Hepatocyte (in vitro differentiated cells): ENCODE results near the gene SORCS2. TPM values are rescaled to one million over a fixed set of nuclear protein-coding genes. Genes with fewer than 3 reads are reported as not detected.

Experiments
- DNase-seq: peaks from one replicate; pipeline ENCODE4 v3.0.0-alpha.2; 2016; ENCODE audit warnings: low spot score
- H2AFZ ChIP-seq: fragments of 200-600 bp; sonication (generic); 2 replicates; pipeline ENCODE4 v1.6.0; 2016; ENCODE audit warnings: antibody characterized with exemption, mild to moderate bottlenecking
- H3K27ac ChIP-seq: fragments of 200-600 bp; sonication (generic); 2 replicates; pipeline ENCODE4 v1.5.1; 2016; ENCODE audit warnings: mild to moderate bottlenecking
- H3K27me3 ChIP-seq: fragments of 200-600 bp; sonication (generic); 2 replicates; pipeline ENCODE4 v1.6.1; 2016
- H3K36me3 ChIP-seq: fragments of 200-600 bp; sonication (generic); replicated peaks from 2 replicates; pipeline ENCODE4 v1.5.1; 2016; ENCODE audit warnings: low read depth; ENCODE audit not compliant: insufficient read depth
- H3K4me1 ChIP-seq: fragments of 200-600 bp; sonication (generic); 2 replicates; pipeline ENCODE4 v1.5.1; 2016; ENCODE audit warnings: mild to moderate bottlenecking, moderate library complexity; ENCODE audit not compliant: insufficient read depth
- H3K4me2 ChIP-seq: fragments of 200-600 bp; sonication (generic); 2 replicates; pipeline ENCODE4 v1.6.0; 2016
- H3K4me3 ChIP-seq: fragments of 200-600 bp; sonication (generic); 2 replicates; pipeline ENCODE4 v1.5.1; 2016; ENCODE audit warnings: mild to moderate bottlenecking
- H3K79me2 ChIP-seq: fragments of 200-600 bp; sonication (generic); 2 replicates; pipeline ENCODE4 v1.6.0; 2017; ENCODE audit warnings: mild to moderate bottlenecking
- H3K9me2 ChIP-seq: fragments of 200-600 bp; sonication (generic); replicated peaks from 2 replicates; pipeline ENCODE4 v1.6.0; 2017; ENCODE audit warnings: mild to moderate bottlenecking; ENCODE audit not compliant: insufficient read depth
- H3K9me3 ChIP-seq: fragments of 200-600 bp; sonication (generic); 2 replicates; pipeline ENCODE4 v1.5.1; 2016; ENCODE audit warnings: low read depth, mild to moderate bottlenecking
- H4K20me1 ChIP-seq: fragments of 200-600 bp; sonication (generic); 2 replicates; pipeline ENCODE4 v1.6.0; 2016; ENCODE audit warnings: mild to moderate bottlenecking; ENCODE audit not compliant: insufficient read depth, poor library complexity, severe bottlenecking
- EZH2 ChIP-seq: fragments of 200-600 bp; sonication (generic); IDR thresholded peaks from 2 replicates; pipeline ENCODE4 v1.6.1; 2016; ENCODE audit warnings: antibody characterized with exemption, mild to moderate bottlenecking, borderline replicate concordance
- EZH2phosphoT487 ChIP-seq: fragments of 200-600 bp; sonication (generic); IDR thresholded peaks from one replicate; pipeline ENCODE4 v1.6.1; 2018; ENCODE audit warnings: antibody characterized with exemption, mild to moderate bottlenecking, low read depth, moderate library complexity; ENCODE audit not compliant: unreplicated experiment, severe bottlenecking
- WGBS: methylation state at CpG from one replicate; pipeline ENCODE4 v1.1.6; 2016; ENCODE audit warnings: low lambda C conversion rate; ENCODE audit errors: missing lambda C conversion rate; 5-methylcytosine and 5-hydroxymethylcytosine counted together
- polyA plus RNA-seq: library from polyadenylated mRNA; unstranded; fragments of >200 nt; fragmentation: Nextera tagmentation; extraction: Ambion mirVana; gene quantifications from 2 replicates; pipeline ENCODE4 v1.2.1, GENCODE V29; 2016
- total RNA-seq: library from RNA; depleted of rRNA; stranded (reverse); fragments of >200 nt; gene quantifications from 2 replicates; pipeline ENCODE4 v1.2.3, GENCODE V29; 2014
- TF ChIP-seq, protein P1 (sequence below): fragments of 200-600 bp; sonication (generic); IDR thresholded peaks from 2 replicates; pipeline ENCODE4 v1.5.1; 2016; ENCODE audit warnings: antibody characterized with exemption, mild to moderate bottlenecking; ENCODE audit not compliant: poor library complexity

The SORCS2 gene
- total and polyA plus RNA-seq, 2 experiments from 2014 or later = 1.6 to 4.8 TPM

DNA sequence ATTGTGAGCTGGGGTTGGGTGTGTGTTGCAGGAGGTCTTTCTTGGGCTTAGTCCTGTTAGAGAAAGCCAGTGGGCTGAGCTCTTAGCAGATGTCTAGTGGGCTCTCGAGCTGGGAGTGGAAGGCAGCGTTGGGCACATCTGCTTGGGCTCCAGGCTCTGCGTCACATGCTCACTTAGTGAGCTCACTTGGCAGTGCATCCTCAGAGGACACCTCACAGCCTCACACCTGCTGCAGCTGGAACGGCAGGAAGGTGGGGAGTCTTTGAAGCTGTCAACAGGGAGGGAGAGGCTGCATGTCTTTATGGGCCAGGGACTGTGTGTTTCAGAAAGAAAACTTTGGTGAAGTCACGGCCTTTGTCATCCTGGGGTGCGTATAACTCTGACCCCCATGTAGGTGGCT lies 160.1 kb downstream of the SORCS2 start:
- Histone ChIP-seq H3K27ac (no peak overlapping the region), H3K9me3 (no peaks in the 10 kb centered on the region), H3K4me1 (no peaks in the 10 kb centered on the region), H2AFZ (no peak overlapping the region), H4K20me1 (no peaks in the 10 kb centered on the region), H3K36me3 (no peaks in the 10 kb centered on the region), H3K79me2 (no peaks in the 10 kb centered on the region), H3K4me3 (no peak overlapping the region), H3K27me3 (no peaks in the 10 kb centered on the region), H3K9me2 (no peaks in the 10 kb centered on the region), H3K4me2 (no peak overlapping the region)
- DNase-seq = no peak
- 91% methylated on average over 6 of the region's 6 CpGs for WGBS
- TF ChIP-seq EZH2 (no peak), EZH2phosphoT487 (no peak)
- TF ChIP-seq, protein P1, sequence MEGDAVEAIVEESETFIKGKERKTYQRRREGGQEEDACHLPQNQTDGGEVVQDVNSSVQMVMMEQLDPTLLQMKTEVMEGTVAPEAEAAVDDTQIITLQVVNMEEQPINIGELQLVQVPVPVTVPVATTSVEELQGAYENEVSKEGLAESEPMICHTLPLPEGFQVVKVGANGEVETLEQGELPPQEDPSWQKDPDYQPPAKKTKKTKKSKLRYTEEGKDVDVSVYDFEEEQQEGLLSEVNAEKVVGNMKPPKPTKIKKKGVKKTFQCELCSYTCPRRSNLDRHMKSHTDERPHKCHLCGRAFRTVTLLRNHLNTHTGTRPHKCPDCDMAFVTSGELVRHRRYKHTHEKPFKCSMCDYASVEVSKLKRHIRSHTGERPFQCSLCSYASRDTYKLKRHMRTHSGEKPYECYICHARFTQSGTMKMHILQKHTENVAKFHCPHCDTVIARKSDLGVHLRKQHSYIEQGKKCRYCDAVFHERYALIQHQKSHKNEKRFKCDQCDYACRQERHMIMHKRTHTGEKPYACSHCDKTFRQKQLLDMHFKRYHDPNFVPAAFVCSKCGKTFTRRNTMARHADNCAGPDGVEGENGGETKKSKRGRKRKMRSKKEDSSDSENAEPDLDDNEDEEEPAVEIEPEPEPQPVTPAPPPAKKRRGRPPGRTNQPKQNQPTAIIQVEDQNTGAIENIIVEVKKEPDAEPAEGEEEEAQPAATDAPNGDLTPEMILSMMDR = no peak

DNA sequence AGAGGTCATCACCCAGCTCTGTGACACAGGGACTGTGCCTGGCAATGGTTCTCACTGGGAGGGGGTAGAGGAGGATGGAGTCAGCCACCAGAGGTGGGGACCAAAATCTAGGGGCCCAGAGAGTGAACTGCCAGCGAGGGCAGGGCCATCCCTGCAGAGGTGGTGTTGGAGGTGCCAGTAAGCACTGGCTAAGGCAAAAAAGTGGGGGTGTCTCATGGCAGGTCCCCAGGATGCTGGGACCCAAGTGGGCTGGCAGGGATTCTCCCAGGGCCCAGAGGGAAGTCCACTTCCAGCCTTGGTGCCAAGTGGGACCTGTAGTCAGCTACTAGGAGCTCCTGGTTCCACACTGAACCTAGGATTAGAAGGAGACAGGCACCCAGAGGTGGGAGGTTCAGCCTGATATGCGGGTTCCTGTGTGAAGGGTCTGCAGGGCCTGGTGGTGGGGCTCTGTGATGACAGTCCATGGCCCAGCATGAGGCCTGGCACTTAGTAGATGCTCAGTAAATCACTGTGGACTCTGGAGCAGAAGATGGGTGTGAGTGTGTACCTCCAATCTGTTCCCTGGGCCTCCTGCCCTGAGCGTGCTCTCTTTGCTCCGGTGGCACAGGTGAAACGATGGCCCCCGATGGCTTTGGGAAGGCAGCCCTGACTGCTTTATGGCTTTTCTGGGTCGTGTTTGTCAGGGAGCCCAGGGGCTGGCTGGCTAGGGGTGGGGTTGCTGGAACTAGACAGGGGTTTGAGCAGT lies 160.9 kb downstream of the SORCS2 start:
- H4K20me1 ChIP-seq = no peaks in the 10 kb centered on the region
- 90% methylated on average over 7 of the region's 7 CpGs for WGBS
- H3K9me3 ChIP-seq = no peaks in the 10 kb centered on the region
- no peak overlapping the region for H3K27ac ChIP-seq
- H3K4me3 ChIP-seq = no peak overlapping the region
- no peak overlapping the region for H3K4me2 ChIP-seq
- no peaks in the 10 kb centered on the region for H3K27me3 ChIP-seq
- no peaks in the 10 kb centered on the region for H3K9me2 ChIP-seq
- no peaks in the 10 kb centered on the region for H3K36me3 ChIP-seq
- no peak for DNase-seq
- H3K4me1 ChIP-seq = no peaks in the 10 kb centered on the region
- H3K79me2 ChIP-seq = no peaks in the 10 kb centered on the region
- no peak overlapping the region for H2AFZ ChIP-seq
- TF ChIP-seq, protein P1 = no peak
- TF ChIP-seq EZH2phosphoT487 (no peak), EZH2 (no peak)

DNA sequence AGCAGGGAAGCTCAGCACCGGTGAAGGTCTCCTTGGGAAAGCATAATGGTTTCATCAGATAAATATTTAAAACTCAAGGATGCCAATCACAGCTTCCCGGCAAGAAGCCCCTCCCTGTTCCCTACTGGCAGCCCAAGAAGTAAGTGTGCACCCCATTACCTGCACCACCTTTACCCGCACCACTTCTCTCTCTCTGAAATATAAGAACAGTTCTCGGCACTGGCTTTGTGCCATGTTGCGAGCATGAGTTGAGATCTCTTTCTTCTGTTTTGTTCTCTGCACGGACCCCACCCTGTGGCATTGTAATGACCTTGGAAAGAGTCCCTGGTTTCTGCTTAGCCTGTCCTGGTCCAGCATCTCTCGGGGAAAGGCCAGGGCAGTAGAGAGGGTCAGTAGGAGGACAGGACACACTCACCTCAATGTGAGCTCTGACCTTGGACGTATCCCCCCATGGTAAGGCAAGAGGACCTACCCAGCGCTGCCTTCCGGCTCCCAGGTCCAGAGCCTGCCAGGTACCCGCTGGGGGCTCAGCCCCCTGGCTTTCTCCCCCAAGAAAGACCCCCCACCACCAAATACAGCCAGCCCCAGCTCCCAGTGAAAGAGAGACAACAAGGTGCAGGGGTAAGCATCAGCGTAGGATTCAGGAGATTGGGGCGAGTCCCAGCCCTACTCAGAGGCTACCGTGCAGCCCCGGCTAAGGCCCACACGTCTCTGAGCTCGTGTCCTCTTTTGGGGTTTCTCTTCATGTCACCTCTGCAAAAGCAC lies 161.7 kb downstream of the SORCS2 start:
- Histone ChIP-seq H3K9me3 (no peaks in the 10 kb centered on the region), H3K4me1 (no peaks in the 10 kb centered on the region), H3K27me3 (no peaks in the 10 kb centered on the region), H3K4me3 (no peak overlapping the region), H3K9me2 (no peaks in the 10 kb centered on the region), H4K20me1 (no peaks in the 10 kb centered on the region), H3K79me2 (no peaks in the 10 kb centered on the region), H3K36me3 (no peaks in the 10 kb centered on the region), H3K27ac (no peak overlapping the region), H2AFZ (no peak overlapping the region), H3K4me2 (no peak overlapping the region)
- no peak for DNase-seq
- TF ChIP-seq EZH2 (no peak), EZH2phosphoT487 (no peak)
- TF ChIP-seq, protein P1 = no peak
- 88% methylated on average over 17 of the region's 17 CpGs for WGBS
